ENCODE measurements around the gene SRRM1.

DNA sequence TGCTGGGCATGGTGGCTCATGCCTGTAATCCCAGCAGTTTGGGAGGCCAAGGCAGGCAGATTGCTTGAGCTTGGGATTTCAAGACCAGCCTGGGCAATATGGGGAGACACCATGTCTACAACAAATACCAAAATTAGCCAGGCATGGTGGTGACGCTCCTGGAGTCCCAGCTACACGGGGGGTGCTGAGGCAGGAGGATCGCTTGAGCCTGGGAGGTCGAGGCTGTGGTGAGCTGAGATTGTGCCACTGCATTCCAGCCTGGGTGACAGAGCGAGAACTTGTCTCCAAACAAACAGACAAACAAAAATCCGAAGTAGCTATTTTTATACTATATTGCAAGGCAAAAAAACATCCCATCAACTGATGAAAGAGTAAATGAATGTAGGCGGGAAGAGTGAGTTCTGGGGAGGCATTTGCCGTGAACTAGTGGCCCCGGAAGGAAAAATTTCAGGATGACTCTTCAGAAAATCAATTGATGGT, 46.7 kb upstream of the SRRM1 start:
- TF ChIP-seq, protein P1, sequence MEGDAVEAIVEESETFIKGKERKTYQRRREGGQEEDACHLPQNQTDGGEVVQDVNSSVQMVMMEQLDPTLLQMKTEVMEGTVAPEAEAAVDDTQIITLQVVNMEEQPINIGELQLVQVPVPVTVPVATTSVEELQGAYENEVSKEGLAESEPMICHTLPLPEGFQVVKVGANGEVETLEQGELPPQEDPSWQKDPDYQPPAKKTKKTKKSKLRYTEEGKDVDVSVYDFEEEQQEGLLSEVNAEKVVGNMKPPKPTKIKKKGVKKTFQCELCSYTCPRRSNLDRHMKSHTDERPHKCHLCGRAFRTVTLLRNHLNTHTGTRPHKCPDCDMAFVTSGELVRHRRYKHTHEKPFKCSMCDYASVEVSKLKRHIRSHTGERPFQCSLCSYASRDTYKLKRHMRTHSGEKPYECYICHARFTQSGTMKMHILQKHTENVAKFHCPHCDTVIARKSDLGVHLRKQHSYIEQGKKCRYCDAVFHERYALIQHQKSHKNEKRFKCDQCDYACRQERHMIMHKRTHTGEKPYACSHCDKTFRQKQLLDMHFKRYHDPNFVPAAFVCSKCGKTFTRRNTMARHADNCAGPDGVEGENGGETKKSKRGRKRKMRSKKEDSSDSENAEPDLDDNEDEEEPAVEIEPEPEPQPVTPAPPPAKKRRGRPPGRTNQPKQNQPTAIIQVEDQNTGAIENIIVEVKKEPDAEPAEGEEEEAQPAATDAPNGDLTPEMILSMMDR (IDR thresholded peaks at IDR 0.05; ENCODE audit: low read length): no peak
- no peak for TF ChIP-seq EZH2 (IDR thresholded peaks at IDR 0.05; ENCODE audit: borderline replicate concordance, low read length)
